ENCODE results near the gene SELENOM.
"Not testable (repeated sequence)": the region's sequence is repeated elsewhere in the genome, so short reads cannot be mapped to it uniquely, and the experiment has no call there.

Gene SELENOM

GRCh38 chr22:31089160-31090100 is 17.9 kb downstream of the SELENOM start:
- no peak for DNase-seq

GRCh38 chr22:31088233-31088986 is 19.0 kb downstream of the SELENOM start:
- no peak for DNase-seq

GRCh38 chr22:31087744-31088215 is 19.6 kb downstream of the SELENOM start:
- DNase-seq = no peak

GRCh38 chr22:31086703-31087330 is 20.6 kb downstream of the SELENOM start:
- no peak for DNase-seq

GRCh38 chr22:31085928-31086327 is 21.4 kb downstream of the SELENOM start:
- DNase-seq = no peak

- no peak for DNase-seq
Measured at GRCh38 chr22:31085493-31085824, 21.9 kb downstream of the SELENOM start.

GRCh38 chr22:31084811-31085492 is 22.4 kb downstream of the SELENOM start:
- DNase-seq = no peak

- DNase-seq = no peak
Measured at GRCh38 chr22:31083923-31084810, 23.2 kb downstream of the SELENOM start.

GRCh38 chr22:31083377-31083768 is 24.0 kb downstream of the SELENOM start:
- DNase-seq = no peak

GRCh38 chr22:31082606-31083376 is 24.6 kb downstream of the SELENOM start:
- DNase-seq = no peak

GRCh38 chr22:31081963-31082605 is 25.3 kb downstream of the SELENOM start:
- no peak for DNase-seq

- peak; percentile 77 for DNase-seq
Measured at GRCh38 chr22:31080848-31081649, 26.3 kb downstream of the SELENOM start, which contains the start of gene SMTN. Gene SMTN (plus strand): TSS chr22:31081318. CDS start chr22:31083259, 1,941 bp downstream.

GRCh38 chr22:31080164-31080847 is 27.1 kb downstream of the SELENOM start:
- DNase-seq = no peak

GRCh38 chr22:31079095-31079642 is 28.2 kb downstream of the SELENOM start:
- no peak for DNase-seq

GRCh38 chr22:31078389-31078788 is 29.0 kb downstream of the SELENOM start:
- not testable (repeated sequence) for DNase-seq

GRCh38 chr22:31077681-31078080 is 29.7 kb downstream of the SELENOM start:
- DNase-seq = no peak

- DNase-seq = no peak
Measured at GRCh38 chr22:31075961-31076360, 31.4 kb downstream of the SELENOM start.

- not testable (repeated sequence) for DNase-seq
Measured at GRCh38 chr22:31073545-31074145, 33.7 kb downstream of the SELENOM start.
